ENCODE results near the gene PHC2.

The PHC2 gene

DNA sequence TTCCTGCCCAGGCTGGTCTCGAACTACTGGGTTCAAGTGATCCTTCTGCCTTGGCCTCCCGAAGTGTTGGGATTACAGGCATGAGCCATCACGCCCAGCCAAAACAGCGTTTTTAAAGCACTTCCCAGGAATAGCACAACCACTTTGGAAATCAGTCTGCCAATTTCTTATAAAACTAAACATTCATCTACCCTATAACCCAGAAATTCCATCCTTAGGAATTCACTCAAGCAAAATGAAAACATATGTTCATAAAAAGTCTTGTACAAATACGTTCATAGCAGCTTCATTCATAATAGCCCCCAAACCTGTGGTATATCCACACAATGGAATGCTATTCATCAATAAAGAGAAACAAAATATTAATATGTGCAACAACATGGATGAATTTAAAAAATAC lies 36.1 kb downstream of the PHC2 start:
- no peak overlapping the region for H3K27ac ChIP-seq
- TF ChIP-seq, protein P1, sequence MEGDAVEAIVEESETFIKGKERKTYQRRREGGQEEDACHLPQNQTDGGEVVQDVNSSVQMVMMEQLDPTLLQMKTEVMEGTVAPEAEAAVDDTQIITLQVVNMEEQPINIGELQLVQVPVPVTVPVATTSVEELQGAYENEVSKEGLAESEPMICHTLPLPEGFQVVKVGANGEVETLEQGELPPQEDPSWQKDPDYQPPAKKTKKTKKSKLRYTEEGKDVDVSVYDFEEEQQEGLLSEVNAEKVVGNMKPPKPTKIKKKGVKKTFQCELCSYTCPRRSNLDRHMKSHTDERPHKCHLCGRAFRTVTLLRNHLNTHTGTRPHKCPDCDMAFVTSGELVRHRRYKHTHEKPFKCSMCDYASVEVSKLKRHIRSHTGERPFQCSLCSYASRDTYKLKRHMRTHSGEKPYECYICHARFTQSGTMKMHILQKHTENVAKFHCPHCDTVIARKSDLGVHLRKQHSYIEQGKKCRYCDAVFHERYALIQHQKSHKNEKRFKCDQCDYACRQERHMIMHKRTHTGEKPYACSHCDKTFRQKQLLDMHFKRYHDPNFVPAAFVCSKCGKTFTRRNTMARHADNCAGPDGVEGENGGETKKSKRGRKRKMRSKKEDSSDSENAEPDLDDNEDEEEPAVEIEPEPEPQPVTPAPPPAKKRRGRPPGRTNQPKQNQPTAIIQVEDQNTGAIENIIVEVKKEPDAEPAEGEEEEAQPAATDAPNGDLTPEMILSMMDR (IDR thresholded peaks at IDR 0.05) = no peak
- no peak for TF ChIP-seq ZFX (IDR thresholded peaks at IDR 0.05; ENCODE audit: borderline replicate concordance)

- no peak overlapping the region for H3K27ac ChIP-seq
- TF ChIP-seq, protein P1 (IDR thresholded peaks at IDR 0.05) = no peak
- no peak for TF ChIP-seq ZFX (IDR thresholded peaks at IDR 0.05; ENCODE audit: borderline replicate concordance)
These were observed 36.9 kb downstream of the PHC2 start for GRCh38 chr1:33393991-33394390.

DNA sequence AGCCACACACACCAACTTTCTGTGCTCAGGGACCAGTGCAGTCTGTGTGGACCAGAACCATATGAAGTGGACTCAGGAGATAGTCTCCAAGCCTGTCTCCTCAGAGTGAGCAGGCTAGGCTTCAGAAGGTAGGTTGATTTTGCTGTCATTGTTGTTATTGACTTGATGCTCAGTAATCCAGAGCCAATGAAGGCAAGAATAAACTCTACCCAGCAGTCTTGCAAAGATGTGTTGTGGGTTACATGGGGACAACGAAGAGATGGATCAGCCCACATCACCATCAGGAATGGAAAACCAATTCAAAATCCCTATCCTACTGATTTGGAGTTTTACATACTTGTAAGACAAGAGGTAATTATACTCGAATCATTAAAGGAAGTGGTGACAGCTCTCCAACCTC lies 37.4 kb downstream of the PHC2 start:
- H3K27ac ChIP-seq = no peak overlapping the region
- TF ChIP-seq ZFX (IDR thresholded peaks at IDR 0.05; ENCODE audit: borderline replicate concordance) = no peak
- TF ChIP-seq, protein P1 (IDR thresholded peaks at IDR 0.05) = no peak

DNA sequence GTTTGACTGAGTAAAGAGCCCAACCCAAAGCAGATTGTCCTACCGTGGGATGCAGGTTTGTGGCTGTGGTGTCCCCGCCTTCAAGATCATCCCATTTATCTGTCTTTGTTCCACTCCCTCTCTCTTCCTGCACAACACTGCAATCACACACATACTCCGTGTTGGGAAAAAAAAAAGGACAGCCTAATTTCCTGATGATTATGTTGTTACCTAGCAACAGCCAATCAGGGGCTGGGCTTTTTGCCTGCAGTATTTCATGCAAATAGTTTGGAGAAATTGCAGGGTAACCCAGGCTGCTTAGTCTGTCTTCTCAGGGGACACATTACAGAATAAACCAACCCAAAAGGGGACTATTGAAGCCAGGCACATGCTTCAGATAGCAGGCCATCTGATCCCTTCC lies 38.3 kb downstream of the PHC2 start:
- no peak overlapping the region for H3K27ac ChIP-seq
- TF ChIP-seq, protein P1 (IDR thresholded peaks at IDR 0.05) = no peak
- TF ChIP-seq ZFX (IDR thresholded peaks at IDR 0.05; ENCODE audit: borderline replicate concordance) = no peak

GRCh38 chr1:33392206-33392605 lies 38.7 kb downstream of the PHC2 start:
- H3K27ac ChIP-seq = no peak overlapping the region
- TF ChIP-seq ZFX (IDR thresholded peaks at IDR 0.05; ENCODE audit: borderline replicate concordance) = no peak
- TF ChIP-seq, protein P1 (IDR thresholded peaks at IDR 0.05) = no peak

- no peak overlapping the region for H3K27ac ChIP-seq
- TF ChIP-seq, protein P1 (IDR thresholded peaks at IDR 0.05) = no peak
These were observed 39.4 kb downstream of the PHC2 start for GRCh38 chr1:33391343-33392078.

DNA sequence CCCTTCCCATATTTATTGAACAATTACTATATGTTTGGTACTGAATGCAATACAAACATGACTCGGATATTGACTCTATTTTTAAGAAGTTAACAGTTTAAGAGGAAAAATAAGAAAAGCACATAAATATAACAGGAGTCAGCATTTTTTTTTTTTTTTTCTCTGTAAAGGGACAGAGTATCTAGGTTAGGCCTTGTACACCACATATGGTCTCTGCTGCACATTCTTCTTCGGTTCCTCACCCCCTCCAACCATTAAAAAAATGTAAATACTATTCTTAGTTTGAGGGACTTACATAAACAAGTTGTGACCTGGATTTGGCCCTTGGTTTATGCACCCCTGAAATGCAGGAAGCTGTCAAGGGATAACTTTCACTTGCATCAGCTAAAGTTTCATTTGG lies 40.4 kb downstream of the PHC2 start:
- no peak overlapping the region for H3K27ac ChIP-seq
- TF ChIP-seq ZFX (IDR thresholded peaks at IDR 0.05; ENCODE audit: borderline replicate concordance) = no peak
- TF ChIP-seq, protein P1 (IDR thresholded peaks at IDR 0.05) = no peak

All from 22Rv1 (cell line).